Aorta (tissue), 5 donors: ENCODE results near the gene RUFY2. TPM values are rescaled to one million over a fixed set of nuclear protein-coding genes. Genes with fewer than 3 reads are reported as not detected.
"Not testable (repeated sequence)": the region's sequence is repeated elsewhere in the genome, so short reads cannot be mapped to it uniquely, and the experiment has no call there.

ENCODE experiments used
- ATAC-seq: fragments of 200-7000 bp; cut with Tn5 transposase; one replicate; pipeline ENCODE4 v1.9.1; 2022; ENCODE audit warnings: moderate library complexity; ENCODE audit not compliant: low FRiP score
- DNase-seq, 2 donors: peaks; one replicate each; pipeline ENCODE4 v3.0.0-alpha.2; 2020
- H3K27ac ChIP-seq, 2 donors: one replicate each; pipeline ENCODE4 v1.5.1; 2013; ENCODE audit warnings: low read length in 2 of 2, mild to moderate bottlenecking in 2 of 2, moderate library complexity in 2 of 2, control low read depth in 1 of 2, inconsistent platforms in 1 of 2, low read depth in 1 of 2
- H3K27me3 ChIP-seq, 2 donors: one replicate each; pipeline ENCODE4 v1.6.1; 2013; ENCODE audit warnings: control low read depth in 1 of 2, low read length in 1 of 2, mild to moderate bottlenecking in 1 of 2, moderate library complexity in 1 of 2; ENCODE audit not compliant: insufficient read depth in 2 of 2, control insufficient read depth in 1 of 2
- H3K36me3 ChIP-seq, 2 donors: one replicate each; pipeline ENCODE4 v1.6.1; 2013; ENCODE audit warnings: control low read depth in 1 of 2, low read length in 1 of 2, mild to moderate bottlenecking in 1 of 2; ENCODE audit not compliant: insufficient read depth in 2 of 2, control insufficient read depth in 1 of 2
- H3K4me1 ChIP-seq, 2 donors: one replicate each; pipeline ENCODE4 v1.6.1; 2013; ENCODE audit warnings: low read length in 2 of 2, control low read depth in 1 of 2, mild to moderate bottlenecking in 1 of 2, moderate library complexity in 1 of 2; ENCODE audit not compliant: insufficient read depth in 2 of 2, control insufficient read depth in 1 of 2
- H3K4me3 ChIP-seq, 2 donors: one replicate each; pipeline ENCODE4 v1.5.1; 2013; ENCODE audit warnings: low read length in 2 of 2, control low read depth in 1 of 2, mild to moderate bottlenecking in 1 of 2
- H3K9me3 ChIP-seq: one replicate; pipeline ENCODE4 v1.6.1; 2013; ENCODE audit warnings: mild to moderate bottlenecking, low read length; ENCODE audit not compliant: control insufficient read depth
- WGBS, 2 donors: extraction: QIAGEN DNeasy Blood & Tissue Kit; methylation state at CpG; one replicate each; pipeline ENCODE4 v1.1.7; 2013; 5-methylcytosine and 5-hydroxymethylcytosine counted together
- intact Hi-C, 2 donors: fragments of 100-400 bp; cut with DNase I; formaldehyde crosslinking; loops; one replicate each; pipeline versions ENCODE4 v1.14.2 to v1.15.0; 2022
- long read RNA-seq, 2 donors: library from polyadenylated mRNA; unstranded; transcript quantifications; one replicate each; pipeline ENCODE4 v2.0.0, GENCODE V29; 2020 to 2021
- polyA plus RNA-seq, 2 donors: library from polyadenylated mRNA; stranded (reverse); fragments of 200-250 nt; gene quantifications; one replicate each; pipeline ENCODE4 v1.2.3, GENCODE V29; 2013
- total RNA-seq, 2 donors: library from RNA; stranded (reverse); fragmentation: NEBNext Ultra II Directional; extraction: Animal tissue kit (Norgen Biotek cat#: 25700); gene quantifications; one replicate each; pipeline ENCODE4 v1.2.1, GENCODE V29; 2021
- donor health status: healthy with polysubstance abuse.
- donor health status: Bipolar disorder and iron deficiency.
- donor health status: DM: no; HTN: no; CAD: no.
- donor health status: DM: no; HTN: no; CAD: no.
- donor health status: DM: yes; HTN: yes; CAD: no.

RUFY2 gene, protein sequence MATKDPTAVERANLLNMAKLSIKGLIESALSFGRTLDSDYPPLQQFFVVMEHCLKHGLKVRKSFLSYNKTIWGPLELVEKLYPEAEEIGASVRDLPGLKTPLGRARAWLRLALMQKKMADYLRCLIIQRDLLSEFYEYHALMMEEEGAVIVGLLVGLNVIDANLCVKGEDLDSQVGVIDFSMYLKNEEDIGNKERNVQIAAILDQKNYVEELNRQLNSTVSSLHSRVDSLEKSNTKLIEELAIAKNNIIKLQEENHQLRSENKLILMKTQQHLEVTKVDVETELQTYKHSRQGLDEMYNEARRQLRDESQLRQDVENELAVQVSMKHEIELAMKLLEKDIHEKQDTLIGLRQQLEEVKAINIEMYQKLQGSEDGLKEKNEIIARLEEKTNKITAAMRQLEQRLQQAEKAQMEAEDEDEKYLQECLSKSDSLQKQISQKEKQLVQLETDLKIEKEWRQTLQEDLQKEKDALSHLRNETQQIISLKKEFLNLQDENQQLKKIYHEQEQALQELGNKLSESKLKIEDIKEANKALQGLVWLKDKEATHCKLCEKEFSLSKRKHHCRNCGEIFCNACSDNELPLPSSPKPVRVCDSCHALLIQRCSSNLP
- total RNA-seq (10 to 100 TPM; 31.6 to 44.6 TPM), polyA plus RNA-seq (10 to 100 TPM in 1 of 2 donors, 1 to 10 TPM in 1; 9.1 to 14.9 TPM)
- long read RNA-seq, donor 1, partial matches to known transcripts: 7 of 8 reads
- long read RNA-seq, donor 1, other reads (novel, unspliced or antisense): 1 of 8 reads
- long read RNA-seq, donor 2, partial matches to known transcripts: 4 of 7 reads
- long read RNA-seq, donor 2, other reads (novel, unspliced or antisense): 3 of 7 reads

DNA sequence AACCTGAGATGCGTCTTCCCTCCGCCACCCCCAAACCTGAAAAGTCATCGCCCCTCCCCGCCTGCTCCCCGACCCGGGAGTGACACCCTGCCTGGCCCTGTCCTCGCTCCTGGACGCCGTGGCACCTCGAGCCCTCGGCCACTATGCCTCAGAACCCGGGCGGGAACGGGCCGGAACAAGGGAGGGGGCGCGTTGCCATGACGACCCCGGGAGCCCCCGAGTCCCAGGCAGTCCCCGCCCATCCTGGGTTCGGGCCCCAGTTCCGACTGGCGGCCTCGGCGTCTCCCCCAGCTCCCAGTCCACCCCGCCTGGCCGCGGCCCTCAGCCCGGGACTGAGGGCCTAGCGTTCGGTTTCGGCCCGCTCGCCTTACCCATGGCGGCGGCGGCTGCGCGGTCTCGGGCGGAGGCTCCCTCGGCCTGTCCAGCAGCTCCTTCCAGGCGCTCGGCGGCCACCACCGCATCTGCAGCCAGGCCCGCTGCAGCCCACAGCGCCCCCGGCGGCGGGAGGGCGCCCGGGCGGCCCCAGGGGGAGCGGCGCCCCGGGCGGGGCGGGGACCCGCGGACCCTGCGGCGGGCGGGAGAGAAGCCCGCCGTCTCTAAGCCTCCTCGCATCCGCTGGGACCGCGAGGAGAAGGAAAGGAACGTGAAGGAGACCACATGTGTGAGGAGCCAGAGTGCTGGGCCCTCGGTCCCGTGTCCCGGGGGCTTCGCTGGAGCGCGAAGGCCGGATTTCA lies at the start of gene RUFY2:
TSS of gene RUFY2 (minus strand) at position 463 of the 734 bp plus-strand sequence. CDS start at position 375, 88 bp downstream.
- H3K27me3 ChIP-seq: no peaks in the 10 kb centered on the region
- intact Hi-C loops: loop anchor here in 1 of 2 donors (2.0 to 10.0 kb wide), 2 partner anchors 120 to 318 kb away; partner anchors contain the start of genes CCAR1 and SLC25A16
- H3K36me3 ChIP-seq: no peaks in the 10 kb centered on the region
- H3K27ac ChIP-seq: peak within 1 kb of the TSS; percentile 53 to 87
- peak within 1 kb of the TSS; percentile 96 for H3K4me3 ChIP-seq
- WGBS, 2 donors: 0 to 1% methylated on average over 61 to 79 of the region's 79 CpGs
- no peaks in the 10 kb centered on the region for H3K9me3 ChIP-seq
- no peaks in the 10 kb centered on the region for H3K4me1 ChIP-seq
- DNase-seq (peak; percentile 86 to 93), ATAC-seq (peak; percentile 98)

DNA sequence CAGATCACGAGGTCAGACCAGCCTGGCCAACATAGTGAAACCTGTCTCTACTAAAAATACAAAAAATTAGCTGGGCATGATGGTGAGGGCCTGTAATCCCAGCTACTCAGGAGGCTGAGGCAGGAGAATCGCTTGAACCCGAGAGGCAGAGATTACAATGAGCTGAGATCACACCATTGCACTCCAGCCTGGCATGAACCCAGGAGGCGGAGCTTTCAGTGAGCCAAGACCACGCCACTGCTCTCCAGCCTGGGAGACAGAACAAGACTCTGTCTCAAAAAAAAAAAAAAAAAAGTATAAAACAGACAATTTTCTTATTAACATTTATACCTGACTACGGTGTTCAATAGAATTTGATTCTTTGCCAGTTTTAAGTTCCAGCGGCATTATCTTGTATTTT lies 42.6 kb upstream of the RUFY2 start:
- H3K27ac ChIP-seq, H3K36me3 ChIP-seq, H3K4me3 ChIP-seq, intact Hi-C loops, H3K9me3 ChIP-seq, H3K27me3 ChIP-seq, ATAC-seq, H3K4me1 ChIP-seq: not testable (repeated sequence)
- WGBS, 2 donors: 30 to 51% methylated on average over 7 of the region's 7 CpGs
- peak; percentile 64 to 78 for DNase-seq

DNA sequence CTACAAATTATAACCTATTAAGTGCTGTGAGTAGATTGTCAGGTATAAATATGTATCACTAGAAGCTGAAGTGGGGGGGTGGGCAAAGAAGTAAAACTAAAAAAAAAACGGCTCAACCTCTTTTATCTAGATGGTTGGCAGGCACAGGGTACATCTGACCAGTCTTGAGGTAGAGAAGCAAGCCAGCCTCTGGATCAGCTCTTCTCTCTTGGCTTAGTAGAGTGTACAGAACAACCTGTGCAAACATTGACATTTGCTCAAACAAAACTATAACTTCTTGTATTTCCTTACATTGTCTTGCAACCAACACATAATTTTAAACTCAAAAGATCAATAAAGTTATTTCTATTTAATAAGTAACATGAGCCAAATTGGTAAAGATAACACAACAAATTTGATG lies 39.1 kb upstream of the RUFY2 start:
- H3K36me3 ChIP-seq: no peaks in the 10 kb centered on the region
- H3K27ac ChIP-seq: no peak overlapping the region
- 79 to 95% methylated on average over 1 of the region's 1 CpG for WGBS, 2 donors
- intact Hi-C loops: no loop called here
- H3K9me3 ChIP-seq: no peaks in the 10 kb centered on the region
- H3K4me1 ChIP-seq: no peaks in the 10 kb centered on the region
- H3K27me3 ChIP-seq: no peaks in the 10 kb centered on the region
- ATAC-seq (no peak), DNase-seq (no peak)
- no peak overlapping the region for H3K4me3 ChIP-seq

DNA sequence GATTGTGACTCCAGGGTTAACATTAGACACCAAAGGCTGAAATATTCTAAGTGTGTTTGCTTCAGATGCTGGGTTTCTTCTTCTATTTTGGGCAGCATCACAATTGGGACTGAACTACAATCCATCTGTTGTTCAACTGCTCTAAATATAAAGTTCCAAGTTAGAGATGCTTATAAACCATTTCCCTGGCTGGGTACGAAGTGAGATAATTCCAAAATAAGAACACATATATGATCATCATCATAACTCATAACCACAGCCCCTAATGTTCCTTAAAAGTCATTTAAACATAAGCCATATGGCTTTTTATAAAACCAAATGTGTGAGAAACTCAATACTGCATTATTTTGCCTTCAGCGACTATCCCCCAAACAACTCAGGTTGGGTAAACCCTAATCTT lies 35.9 kb upstream of the RUFY2 start:
- whole genome bisulfite sequencing, 2 donors: 89 to 90% methylated on average over 2 of the region's 2 CpGs
- Histone ChIP-seq H3K36me3 (no peaks in the 10 kb centered on the region), H3K4me1 (no peaks in the 10 kb centered on the region), H3K9me3 (no peaks in the 10 kb centered on the region), H3K27me3 (no peaks in the 10 kb centered on the region), H3K27ac (no peak overlapping the region), H3K4me3 (no peak overlapping the region)
- DNase-seq (no peak), ATAC-seq (no peak)
- intact Hi-C loops: no loop called here

DNA sequence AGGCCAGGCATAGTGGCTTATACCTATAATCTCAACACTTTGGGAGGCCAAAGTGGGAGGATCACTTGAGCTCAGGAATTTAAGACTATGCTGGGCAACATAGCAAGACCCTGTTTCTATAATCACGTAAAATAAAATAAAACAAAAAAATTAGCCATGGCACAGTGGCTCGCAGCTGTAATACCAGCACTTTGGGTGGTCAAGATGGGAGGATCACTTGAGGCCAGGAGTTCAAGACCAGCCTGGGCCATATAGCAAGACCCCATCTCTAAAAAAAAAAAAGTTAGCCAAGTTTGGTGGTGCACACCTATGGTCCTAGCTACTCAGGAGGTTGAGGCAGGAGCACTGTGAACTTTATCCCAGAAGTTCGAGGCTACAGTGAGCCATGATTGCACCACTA lies 33.8 kb upstream of the RUFY2 start:
- no peak for ATAC-seq
- no peak for DNase-seq
- Histone ChIP-seq H3K36me3 (no peaks in the 10 kb centered on the region), H3K9me3 (no peaks in the 10 kb centered on the region), H3K4me1 (no peaks in the 10 kb centered on the region), H3K4me3 (no peak overlapping the region), H3K27ac (no peak overlapping the region), H3K27me3 (no peaks in the 10 kb centered on the region)
- 96 to 99% methylated on average over 3 of the region's 3 CpGs for WGBS, 2 donors
- intact Hi-C loops: no loop called here

DNA sequence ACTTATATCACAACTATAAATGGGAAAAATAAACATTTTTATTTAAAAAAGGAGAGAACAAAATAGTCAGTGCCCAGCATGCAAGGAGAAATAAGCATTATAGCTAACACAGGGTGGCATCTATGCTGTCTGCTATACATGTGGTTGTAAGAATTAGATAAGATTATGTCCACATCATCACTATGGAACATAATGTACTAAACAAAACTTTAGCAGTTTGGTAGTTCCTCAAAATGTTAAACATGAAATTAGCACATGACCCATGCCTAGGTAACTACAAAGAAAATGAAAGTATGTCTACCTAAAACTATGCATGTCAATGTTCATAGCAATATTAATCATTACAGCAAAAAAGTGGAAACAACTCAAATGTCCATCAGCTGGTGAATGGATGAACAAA lies 28.7 kb upstream of the RUFY2 start:
- H3K36me3 ChIP-seq: no peaks in the 10 kb centered on the region
- H3K27me3 ChIP-seq: no peaks in the 10 kb centered on the region
- intact Hi-C loops: no loop called here
- H3K4me3 ChIP-seq: no peak overlapping the region
- no peaks in the 10 kb centered on the region for H3K4me1 ChIP-seq
- ATAC-seq (no peak), DNase-seq (no peak)
- H3K9me3 ChIP-seq: no peaks in the 10 kb centered on the region
- no peak overlapping the region for H3K27ac ChIP-seq

DNA sequence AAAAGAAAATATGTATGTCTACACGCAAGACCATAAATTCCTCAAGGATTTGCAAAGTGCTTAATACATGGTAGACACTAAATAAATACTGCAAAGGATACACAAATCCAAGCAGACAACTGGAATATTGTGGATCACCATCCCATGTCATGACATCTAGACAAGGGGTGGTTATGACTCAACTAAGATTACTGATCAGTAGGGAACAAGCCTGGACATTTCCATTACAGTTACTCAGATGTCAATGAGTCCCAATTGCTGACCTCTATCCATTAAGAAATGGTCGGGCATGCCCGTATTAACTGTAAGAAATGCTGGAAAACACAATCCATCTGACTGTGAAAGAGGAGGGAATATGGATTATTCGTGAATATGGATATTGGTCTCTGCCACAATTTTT lies 27.6 kb upstream of the RUFY2 start:
- H3K9me3 ChIP-seq: no peaks in the 10 kb centered on the region
- intact Hi-C loops: no loop called here
- H3K4me3 ChIP-seq: no peak overlapping the region
- no peak overlapping the region for H3K27ac ChIP-seq
- H3K4me1 ChIP-seq: no peaks in the 10 kb centered on the region
- H3K27me3 ChIP-seq: no peaks in the 10 kb centered on the region
- WGBS, 2 donors: 94 to 95% methylated on average over 4 of the region's 4 CpGs
- no peaks in the 10 kb centered on the region for H3K36me3 ChIP-seq
- no peak for ATAC-seq
- no peak for DNase-seq

DNA sequence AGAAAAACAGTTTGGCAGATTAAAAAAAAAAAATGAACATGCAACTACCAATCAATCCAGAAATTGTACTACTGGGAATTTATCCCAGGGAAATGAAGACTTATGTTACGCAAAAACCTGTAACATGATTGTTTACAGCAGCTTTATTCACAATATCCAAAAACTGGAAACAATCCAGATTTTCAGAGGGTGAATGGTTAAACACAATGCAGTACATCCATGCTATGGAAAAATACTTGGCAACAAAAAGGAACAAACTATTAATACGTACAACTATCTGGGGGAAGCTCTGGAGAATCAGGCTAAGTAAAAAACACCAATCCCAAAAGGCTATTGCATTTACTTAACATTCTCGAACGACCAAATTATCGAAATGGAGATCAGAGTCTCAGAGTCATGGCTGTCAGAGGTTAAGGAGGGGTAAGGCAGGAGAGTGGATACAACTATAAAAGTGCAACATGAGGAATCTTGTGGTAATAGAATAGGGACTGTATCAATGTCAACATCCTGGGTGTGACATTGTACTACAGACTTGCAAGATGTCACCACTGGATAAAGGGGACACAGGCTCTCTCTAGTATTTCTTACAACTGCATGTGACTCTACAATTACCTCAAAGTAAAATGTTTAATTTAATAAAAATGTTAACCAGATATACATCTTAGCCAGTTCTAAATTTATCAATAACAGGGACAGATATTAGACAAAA lies 21.5 kb upstream of the RUFY2 start:
- WGBS, 2 donors: 90% methylated on average over 5 of the region's 5 CpGs
- no peak overlapping the region for H3K4me3 ChIP-seq
- no peaks in the 10 kb centered on the region for H3K27me3 ChIP-seq
- H3K9me3 ChIP-seq: no peaks in the 10 kb centered on the region
- no peaks in the 10 kb centered on the region for H3K4me1 ChIP-seq
- no peaks in the 10 kb centered on the region for H3K36me3 ChIP-seq
- no peak for ATAC-seq
- no peak overlapping the region for H3K27ac ChIP-seq
- intact Hi-C loops: no loop called here
- no peak for DNase-seq
